Sigmoid colon (tissue), 4 donors: ENCODE measurements around the gene GTPBP4.

ENCODE experiments used
- EP300 ChIP-seq, 4 donors: sonication (generic); formaldehyde crosslinking; IDR thresholded peaks; one replicate each; pipeline ENCODE4 v1.6.1; 2017; ENCODE audit warnings: antibody characterized with exemption in 4 of 4
- POLR2A ChIP-seq, 2 donors: fragments of 450-650 bp; IDR thresholded peaks; one replicate each; pipeline ENCODE4 v1.6.1; 2016; ENCODE audit warnings: antibody characterized with exemption in 2 of 2, mild to moderate bottlenecking in 2 of 2, moderate library complexity in 2 of 2
- TF ChIP-seq, protein P1 (sequence below), 4 experiments: fragments of 450-650 bp in 3 of 4; fragments of 200-600 bp in 1 of 4; IDR thresholded peaks; one replicate each; pipeline ENCODE4 v1.5.1; 2016 to 2019; ENCODE audit warnings: antibody characterized with exemption in 4 of 4, mild to moderate bottlenecking in 3 of 4, moderate library complexity in 2 of 4

DNA sequence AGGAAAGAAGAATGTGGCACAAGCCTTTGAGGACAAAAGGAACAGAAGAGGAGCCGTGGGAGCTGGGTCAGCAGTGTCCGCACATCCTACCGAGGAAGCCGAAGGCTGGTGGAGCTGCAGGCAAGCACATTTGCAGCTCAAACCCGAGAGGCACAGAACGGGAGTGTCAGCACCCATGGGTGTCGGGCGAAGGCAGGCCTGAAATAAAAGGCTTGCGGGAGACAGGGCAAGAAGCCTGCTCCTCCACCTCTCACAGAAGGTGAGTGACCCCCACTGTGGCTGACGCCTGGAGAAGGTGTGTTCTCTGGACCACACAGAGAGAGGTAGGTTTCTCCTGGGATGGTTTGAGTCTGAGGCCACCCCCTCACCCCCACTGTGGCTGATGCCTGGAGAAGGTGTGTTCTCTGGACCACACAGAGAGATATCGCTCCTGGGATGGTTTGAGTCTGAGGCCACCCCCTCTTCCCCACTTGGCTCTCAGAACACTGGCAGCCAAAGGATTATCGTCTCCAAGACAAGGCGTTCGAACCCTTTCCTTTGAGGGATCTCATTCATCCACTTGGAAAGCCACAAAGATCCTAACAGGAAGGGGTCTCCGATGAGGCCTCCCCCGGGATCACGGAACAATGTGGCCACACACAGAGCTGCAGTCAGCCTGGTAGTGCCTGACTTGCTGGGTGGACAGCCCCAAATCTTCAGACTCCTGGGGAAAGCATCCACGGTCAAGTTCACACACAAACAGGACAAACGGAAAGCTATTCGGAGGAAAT lies 21.6 kb upstream of the GTPBP4 start:
- TF ChIP-seq, protein P1, sequence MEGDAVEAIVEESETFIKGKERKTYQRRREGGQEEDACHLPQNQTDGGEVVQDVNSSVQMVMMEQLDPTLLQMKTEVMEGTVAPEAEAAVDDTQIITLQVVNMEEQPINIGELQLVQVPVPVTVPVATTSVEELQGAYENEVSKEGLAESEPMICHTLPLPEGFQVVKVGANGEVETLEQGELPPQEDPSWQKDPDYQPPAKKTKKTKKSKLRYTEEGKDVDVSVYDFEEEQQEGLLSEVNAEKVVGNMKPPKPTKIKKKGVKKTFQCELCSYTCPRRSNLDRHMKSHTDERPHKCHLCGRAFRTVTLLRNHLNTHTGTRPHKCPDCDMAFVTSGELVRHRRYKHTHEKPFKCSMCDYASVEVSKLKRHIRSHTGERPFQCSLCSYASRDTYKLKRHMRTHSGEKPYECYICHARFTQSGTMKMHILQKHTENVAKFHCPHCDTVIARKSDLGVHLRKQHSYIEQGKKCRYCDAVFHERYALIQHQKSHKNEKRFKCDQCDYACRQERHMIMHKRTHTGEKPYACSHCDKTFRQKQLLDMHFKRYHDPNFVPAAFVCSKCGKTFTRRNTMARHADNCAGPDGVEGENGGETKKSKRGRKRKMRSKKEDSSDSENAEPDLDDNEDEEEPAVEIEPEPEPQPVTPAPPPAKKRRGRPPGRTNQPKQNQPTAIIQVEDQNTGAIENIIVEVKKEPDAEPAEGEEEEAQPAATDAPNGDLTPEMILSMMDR (IDR thresholded peaks at IDR 0.05), result no peak
- no peak for TF ChIP-seq EP300 (IDR thresholded peaks at IDR 0.05)
- no peak for TF ChIP-seq POLR2A (IDR thresholded peaks at IDR 0.05)
